GM21447 (cell line): ENCODE measurements around the gene AGO3.
"Not testable (repeated sequence)": the region's sequence is repeated elsewhere in the genome, so short reads cannot be mapped to it uniquely, and the experiment has no call there.

Source experiments
- ATAC-seq: cut with Tn5 transposase; IDR thresholded peaks from one replicate; pipeline ENCODE4 v1.9.1; 2021; ENCODE audit not compliant: unreplicated experiment

AGO3 gene

DNA sequence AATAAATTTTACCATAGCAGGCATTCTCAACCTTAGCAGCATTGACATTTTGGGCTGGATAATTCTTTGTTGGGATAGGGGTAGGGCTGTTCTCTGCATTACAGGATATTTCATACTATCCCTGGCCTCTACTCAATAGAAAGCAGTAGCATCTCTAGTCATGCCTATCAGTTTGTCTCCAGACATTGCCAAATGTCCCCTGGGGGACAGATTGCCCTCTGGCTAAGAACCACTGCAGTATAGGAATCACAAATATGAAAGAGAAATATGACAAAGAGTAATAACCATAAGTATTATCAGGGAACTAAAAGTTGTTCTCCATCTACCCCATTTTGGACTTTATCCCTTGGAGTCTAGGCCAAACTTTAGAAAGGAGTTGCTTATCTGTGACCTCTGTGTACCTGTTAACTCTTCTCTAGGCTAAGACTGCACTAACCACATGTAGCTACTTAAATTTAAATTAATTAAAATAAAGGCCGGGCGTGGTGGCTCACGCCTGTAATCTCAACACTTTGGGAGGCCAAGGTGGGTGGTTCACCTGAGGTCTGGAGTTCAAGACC lies 76.1 kb downstream of the AGO3 start:
- ATAC-seq: no peak

DNA sequence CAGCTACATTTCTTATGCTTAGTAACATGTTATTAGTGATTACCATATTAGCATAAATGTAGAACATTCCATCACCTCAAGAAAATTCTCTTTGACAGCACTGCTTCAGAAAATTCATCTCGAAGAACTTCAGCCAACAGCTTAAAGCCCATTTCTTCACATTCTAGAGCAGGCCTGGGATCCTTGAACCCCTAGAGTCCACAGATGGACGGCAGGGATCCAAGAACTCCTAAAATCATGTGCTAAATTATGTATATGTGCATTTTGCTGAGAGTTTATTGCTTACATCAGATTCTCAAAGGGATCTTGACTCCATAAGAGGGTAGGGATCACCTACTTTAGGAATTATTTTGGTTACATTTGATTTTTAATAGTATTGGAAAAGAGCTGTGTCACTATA lies 76.8 kb downstream of the AGO3 start:
- no peak for ATAC-seq

DNA sequence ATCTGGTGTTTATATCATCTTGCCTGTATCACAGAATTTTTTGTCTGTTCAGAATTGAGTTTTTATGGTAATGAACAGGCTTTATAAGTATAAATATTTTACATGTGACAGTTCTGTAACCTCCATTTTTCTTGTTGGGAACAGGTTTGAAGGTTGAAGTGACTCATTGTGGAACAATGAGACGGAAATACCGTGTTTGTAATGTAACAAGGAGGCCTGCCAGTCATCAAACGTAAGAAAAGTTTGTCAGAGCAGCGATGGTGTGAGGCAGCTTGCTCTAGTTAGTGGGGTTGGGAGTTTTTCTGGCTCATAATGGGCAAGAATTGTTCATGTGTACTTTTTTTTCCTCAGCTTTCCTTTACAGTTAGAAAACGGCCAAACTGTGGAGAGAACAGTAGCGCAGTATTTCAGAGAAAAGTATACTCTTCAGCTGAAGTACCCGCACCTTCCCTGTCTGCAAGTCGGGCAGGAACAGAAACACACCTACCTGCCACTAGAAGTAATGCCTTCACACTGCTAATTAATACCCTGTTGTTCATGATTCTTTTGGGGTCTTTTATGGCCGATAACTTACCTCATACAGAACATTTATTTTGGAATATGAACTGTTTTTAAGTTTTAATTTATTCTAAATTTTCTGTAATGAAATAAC lies 77.8 kb downstream of the AGO3 start:
- no peak for ATAC-seq

DNA sequence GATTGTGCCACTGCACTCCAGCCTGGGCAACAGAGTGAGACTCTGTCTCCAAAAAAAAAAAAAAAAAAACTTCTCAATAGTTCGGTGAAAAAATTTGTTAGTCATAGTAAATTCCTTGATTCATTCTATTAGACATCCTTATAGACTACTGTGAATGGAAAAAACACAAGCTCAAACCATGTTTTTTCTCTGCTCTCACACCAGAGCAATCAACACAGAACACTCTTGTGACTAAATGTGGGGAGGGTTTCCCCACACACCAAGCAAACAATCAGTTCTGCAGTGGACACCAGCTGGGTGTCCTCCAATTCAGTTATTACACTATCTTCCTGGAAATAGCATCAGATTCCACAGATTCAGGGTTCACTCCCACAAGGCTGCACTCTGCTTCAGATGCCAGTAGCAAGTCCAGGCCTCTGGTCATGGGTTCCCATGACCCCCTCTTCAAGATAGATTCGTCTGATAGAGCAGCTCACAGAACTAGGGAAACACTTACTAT lies 83.9 kb downstream of the AGO3 start:
- ATAC-seq: no peak

DNA sequence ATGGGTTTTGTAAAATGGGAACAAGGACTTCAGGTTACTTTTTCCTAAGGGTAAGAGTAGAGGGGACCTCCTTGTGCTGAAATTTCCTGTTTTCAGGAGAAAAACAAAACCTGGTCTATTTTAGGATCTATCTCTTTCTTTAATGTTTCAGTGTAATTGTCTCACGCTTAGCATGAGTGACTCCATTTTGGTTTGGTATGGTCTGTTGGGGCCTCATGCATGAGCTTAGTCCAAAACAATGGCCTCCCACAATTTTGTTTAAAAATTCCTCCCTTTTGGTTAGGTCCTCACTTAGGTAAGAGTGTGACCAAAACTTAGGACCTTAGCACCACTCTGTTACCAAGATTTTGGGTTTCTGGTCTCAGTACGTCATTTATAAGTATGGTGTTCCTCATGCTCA lies 85.8 kb downstream of the AGO3 start:
- no peak for ATAC-seq

DNA sequence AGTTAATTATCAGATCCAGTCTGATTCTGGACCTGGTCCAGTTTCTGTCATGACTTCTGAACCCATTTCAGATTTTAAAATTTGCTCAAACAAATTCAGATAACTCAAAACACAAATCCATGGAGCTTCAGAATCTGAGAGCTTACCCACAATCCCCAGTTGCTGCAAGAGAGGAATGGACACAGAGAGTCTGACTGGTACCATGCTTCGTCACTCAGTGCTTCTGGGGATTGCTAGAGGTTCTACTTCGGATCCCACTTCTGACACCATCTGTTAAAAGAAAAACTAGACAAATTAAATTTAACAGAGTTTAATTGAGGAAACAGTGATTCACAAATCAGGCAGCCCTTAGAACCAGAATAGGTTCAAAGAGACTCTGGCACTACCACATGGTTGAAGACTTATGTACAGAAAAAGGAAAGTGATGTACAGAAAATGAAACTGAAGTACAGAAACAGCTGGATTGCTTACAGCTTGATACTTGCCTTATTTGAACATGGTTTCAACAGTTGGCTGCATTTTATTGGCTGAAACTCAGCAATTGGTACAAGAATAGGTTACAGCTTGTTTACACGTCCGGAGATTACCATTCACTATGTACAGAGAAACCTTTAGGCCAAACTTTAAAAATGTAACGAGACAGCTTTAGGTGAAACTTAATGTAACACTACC lies 92.3 kb downstream of the AGO3 start:
- no peak for ATAC-seq

DNA sequence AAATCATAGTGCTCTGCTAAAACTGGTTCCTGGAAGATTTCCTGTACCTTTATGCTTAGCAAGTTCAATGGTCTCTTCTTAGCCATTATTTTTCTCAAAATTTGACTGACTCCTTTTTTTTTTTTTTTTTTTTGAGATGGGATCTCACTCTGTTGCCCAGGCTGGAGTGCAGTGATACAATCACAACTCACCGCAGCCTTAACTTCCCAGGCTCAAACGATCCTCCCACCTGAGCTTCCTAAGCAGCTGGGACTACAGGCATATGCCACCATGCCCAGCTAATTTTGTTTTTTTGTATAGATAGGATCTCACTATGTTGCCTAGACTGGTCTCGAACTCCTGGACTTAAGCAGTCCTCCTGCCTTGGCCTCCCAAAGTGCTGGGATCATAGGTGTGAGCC lies 93.1 kb downstream of the AGO3 start:
- not testable (repeated sequence) for ATAC-seq

DNA sequence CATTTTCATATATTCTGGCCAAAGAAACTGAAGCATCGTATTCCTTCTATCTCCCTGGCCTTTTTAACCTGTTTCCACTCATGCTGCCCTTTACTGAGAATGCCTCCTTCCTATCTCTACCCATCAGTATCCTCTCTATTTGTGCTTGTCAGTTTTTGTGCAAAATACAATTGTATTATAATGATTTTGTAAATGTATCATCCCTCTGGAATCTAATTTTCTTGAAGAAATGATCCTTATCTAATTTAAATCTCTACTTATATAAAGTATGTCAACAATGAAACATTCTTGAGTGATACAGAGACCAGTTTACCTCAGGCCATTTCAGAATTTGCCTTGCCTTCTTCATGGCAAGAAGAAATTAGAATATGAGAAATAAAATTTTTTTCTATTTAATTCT lies 93.9 kb downstream of the AGO3 start:
- no peak for ATAC-seq

DNA sequence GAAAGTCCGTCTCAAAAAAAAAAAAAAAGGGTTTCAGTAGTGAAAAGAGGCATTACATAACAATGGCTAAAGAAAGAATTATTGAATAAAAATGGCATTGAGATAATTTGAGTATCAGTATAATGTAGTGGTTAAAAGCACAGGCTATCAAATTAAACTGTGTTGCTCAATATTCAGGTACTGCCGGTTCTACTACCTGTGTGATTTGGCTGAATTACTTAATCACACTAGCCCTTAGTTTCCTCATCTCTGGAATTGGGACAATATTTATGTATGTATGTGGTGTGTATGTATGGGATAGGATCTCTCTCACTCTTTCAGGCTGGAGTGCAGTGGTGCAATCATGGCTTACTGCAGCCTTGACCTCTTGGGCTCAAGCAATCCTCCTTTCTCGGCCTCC lies 96.9 kb downstream of the AGO3 start:
- ATAC-seq: no peak

DNA sequence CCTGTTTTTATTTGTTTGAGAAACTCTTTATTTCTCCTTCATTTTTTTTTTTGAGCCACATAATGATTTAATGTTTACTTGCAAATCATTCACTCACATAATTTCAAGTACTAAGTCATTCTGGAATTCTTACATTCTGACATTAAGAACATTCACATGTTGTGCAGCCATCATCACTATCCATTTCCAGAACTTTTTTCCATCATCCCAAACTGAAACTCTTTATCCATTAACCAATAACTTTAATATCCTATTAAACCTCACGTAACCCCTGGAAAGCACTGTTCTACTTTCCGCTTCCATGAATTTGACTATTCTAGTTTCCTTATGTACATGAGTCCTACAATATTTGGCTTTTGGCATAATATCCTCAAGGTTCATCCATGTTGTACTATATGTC lies 100.5 kb downstream of the AGO3 start:
- no peak for ATAC-seq

DNA sequence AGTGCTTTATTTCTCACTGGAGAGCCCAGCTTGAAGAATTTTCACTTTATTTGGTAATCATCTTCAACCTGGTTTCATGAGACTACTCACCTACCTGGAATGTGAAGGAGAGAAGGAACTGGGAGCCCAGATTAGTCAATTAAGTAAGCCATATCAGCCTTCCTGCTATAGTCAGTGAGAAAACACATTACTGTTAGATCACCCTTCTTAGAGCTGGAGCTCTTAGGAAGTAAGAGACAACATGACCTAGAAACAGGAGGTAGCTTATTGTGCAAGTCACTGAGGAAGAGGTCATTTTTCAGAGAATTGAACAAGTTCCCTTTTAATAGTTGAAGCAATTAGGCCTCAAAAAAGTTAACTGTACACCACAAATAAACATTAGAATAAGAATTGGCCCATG lies 103.8 kb downstream of the AGO3 start:
- ATAC-seq: no peak

DNA sequence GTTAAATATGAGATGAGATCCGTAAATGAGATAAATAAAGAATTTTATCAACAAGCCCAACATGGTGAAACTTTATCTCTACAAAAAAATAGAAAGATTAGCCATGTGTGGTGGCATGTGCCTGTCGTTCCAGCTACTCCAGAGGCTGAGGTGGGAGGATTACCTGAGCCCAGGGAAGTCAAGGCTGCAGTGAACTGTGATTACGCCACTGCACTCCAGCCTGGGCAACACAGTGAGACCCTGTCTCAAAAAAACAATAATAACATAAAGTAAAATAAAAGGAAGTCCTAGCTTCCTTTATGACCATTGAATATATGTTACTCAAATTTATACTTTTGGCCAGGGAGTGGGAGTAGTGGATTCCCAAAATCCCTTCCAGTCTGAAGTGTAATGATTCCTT lies 104.2 kb downstream of the AGO3 start:
- no peak for ATAC-seq

DNA sequence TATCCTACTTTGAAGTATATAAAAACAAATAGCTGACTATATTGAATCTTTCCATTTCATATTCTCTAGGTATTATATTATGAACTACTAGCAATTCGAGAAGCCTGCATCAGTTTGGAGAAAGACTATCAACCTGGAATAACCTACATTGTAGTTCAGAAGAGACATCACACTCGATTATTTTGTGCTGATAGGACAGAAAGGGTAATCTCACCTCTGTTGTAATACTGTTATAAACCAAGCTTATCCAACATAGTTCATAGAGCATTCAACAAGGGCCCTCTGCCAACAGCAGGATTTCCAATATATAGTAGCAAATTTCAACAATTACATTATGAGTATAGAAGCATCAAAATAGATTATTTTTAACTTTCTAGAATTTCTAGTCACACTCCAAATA lies 109.3 kb downstream of the AGO3 start:
- no peak for ATAC-seq

DNA sequence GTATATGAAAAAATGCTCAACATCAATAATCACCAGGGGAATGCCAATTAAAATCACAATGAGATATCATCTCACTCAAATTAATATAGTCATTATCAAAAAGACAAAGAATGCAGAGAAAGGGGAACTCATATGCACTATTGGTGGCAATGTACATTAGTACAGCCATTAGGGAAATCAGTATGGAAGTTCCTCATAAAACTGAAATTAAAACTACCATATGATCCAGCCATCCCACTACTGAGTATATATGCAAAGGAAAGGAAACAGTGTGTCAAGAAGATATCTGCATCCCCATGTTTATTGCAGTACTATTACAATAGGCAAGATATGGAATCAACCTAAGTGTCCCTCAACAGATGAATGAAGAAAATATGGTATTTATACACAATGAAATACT lies 120.9 kb downstream of the AGO3 start:
- no peak for ATAC-seq

DNA sequence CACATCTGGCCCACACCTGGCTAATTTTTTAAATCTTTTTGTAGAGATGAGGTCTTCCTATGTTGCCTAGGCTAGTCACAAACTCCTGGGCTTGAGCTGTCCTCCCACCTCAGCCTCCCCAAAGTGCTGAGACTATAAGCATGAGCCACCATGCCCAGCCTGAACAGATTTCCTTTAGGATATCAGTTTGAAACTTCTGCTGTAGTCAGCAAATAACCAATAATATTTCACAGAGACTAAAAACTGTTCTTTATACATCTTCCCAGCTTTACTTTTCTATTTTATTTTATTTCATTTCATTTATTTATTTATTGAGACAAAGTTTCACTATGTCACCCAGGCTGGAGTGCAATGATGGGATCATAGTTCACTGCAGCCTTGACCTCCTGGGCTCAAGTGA lies 123.1 kb downstream of the AGO3 start:
- no peak for ATAC-seq

DNA sequence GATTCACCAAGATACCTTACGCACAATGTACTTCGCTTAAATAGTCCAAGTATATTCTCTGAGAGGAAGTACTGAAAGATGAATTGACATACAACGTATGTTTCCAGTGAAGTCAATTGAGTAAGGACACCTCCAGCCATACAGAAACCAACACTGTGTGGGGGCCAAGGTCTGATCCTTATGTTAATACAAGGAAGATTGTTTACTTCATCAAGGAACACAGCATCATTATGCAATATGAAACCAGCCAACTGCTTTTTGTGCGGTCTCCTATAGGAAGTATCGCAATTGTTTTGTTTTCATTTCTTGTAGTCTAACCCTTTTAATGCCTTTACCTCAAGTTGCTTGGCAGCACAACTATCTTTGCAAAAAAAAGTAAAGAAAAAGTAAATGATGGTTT lies 124.8 kb downstream of the AGO3 start:
- ATAC-seq: no peak

DNA sequence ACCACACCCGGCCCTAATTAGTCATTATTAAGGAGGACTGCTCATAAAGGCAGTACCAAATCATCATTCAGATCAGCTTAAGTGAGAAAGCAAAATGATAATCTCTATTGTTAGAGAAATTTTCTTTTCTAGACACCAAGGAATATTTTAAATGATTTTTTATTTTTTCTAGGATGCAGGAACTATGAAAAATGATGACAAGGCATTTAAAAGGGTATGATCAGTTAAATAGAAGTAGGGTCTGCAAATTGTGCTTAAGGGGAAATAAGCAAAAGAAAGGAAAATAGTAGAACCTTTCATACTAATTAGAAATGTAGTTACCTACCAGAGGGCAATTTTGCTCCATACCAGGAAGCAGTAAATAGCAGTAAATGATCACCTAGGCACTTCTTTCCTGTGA lies 131.4 kb downstream of the AGO3 start:
- ATAC-seq: no peak

DNA sequence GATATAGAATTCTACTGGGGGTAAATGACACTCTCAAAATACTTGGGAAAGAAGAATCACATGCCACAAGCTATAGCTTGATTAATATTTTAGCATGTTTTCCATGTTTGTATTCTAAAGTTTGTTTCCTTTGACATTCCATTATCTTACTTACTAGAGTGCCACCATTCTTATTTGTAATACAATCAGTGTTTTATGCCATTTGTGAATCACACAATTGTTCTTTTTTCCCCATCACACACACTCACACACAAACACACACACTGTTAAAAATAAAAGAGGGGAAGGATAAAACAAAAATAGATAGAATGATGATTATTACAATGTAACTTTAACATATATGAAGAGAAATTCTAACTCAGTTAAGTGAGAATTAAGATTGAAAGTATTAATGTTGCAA lies 137.0 kb downstream of the AGO3 start:
- ATAC-seq: no peak

DNA sequence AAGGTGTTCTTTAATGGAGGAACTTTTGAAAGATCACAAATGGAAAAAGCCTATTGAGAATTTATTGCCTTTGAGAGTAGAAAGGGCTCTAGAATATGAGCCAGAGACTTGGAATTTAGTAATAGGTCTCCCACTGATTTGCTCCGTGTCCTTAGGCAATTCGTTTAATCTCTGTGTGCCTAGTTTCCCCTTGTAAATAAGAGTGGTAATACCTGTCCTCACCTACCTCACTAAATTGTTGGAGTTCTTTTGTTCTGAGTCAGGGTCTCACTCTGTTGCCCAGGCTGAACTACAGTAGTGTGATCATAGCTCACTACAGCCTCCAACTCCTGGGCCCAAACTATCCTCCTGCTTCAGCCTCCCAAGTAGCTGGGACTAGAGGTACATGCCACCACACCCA lies 138.0 kb downstream of the AGO3 start:
- ATAC-seq: no peak

DNA sequence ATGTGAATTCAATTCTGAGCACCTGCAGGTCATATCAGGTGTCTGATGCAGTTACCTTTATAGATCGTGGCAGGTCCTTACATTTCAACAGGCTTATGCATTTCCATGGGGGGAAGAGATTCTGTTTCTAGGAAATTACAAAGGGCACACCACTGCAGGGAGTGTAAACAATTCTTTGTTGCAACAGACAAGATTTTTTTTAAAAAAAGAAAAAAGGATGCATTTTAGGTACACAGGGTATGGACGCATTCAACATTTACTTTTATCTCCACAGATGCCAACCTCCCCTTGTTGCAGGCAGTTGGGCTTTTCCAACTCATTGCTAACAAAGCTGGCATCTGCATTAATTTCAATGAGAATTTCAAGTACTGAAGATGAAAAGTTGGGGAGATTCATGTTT lies 139.4 kb downstream of the AGO3 start:
- no peak for ATAC-seq

DNA sequence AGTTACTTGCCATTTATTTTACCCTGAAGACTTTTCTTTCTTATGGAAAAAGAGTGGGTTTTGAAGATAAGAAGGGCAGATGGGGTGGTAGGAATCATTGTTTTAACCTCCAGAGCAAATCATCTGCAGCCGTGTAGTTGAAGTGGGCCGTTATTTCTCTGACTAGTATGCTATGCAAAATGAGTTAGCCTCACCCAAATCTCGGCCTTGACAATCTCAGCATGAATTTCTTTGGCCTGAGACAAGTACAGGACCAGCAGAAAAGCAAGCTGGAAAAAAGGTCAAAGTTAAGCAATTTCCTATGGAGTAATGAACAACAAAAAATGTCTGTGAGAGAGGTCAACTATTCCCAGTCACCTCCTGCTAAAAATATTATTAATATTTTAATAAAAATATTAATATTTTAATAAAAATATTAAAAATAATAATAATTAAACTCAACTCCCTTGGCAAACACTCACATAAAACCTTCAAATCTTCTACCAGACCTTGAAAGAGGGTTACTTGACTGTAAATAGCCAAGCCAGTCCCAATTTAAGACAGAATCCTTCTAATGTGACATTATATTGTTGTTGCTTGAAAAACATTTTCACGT lies 146.2 kb downstream of the AGO3 start:
- no peak for ATAC-seq

DNA sequence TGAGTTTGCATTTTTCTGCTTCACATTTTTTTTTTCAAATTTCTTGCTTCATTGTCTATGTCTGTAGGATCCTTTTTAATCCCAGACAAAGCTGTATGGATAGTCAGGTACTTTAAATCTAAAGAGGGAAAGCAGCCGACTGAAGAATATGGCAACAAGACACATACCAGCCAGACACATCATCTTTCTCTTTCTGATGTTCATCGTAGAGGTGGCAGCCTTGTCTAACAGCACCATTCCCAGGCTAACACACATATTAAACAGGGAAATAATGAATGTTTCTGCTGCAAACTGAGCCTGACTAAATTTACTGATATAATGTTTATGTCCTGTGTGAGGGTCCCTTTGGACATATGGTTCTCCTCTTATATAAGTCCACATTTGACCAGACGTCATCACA lies 149.3 kb downstream of the AGO3 start:
- ATAC-seq: no peak
